Immature natural killer cell (primary cell): ENCODE data around the gene NXPH2. TPM values are rescaled to one million over a fixed set of nuclear protein-coding genes. Genes with fewer than 3 reads are reported as not detected.

Experiments used
- DNase-seq, 3 donors: peaks; one replicate each; pipeline ENCODE4 v3.0.0; 2022; ENCODE audit warnings: mixed read lengths in 1 of 3
- H3K27ac Mint-ChIP-seq, 6 donors: one replicate each; pipeline ENCODE4 v1.8.0; 2020; ENCODE audit warnings: mixed read lengths in 6 of 6, mild to moderate bottlenecking in 5 of 6, inconsistent platforms in 4 of 6, moderate library complexity in 3 of 6
- H3K27me3 Mint-ChIP-seq, 3 donors: one replicate each; pipeline ENCODE4 v1.8.0; 2020 to 2021; ENCODE audit warnings: low read depth in 3 of 3, mild to moderate bottlenecking in 3 of 3, mixed read lengths in 3 of 3, moderate library complexity in 3 of 3, inconsistent platforms in 1 of 3
- H3K36me3 Mint-ChIP-seq, 3 donors: one replicate each; pipeline ENCODE4 v1.8.0; 2020; ENCODE audit warnings: mixed read lengths in 3 of 3, inconsistent platforms in 2 of 3, mild to moderate bottlenecking in 2 of 3
- H3K4me1 Mint-ChIP-seq, 2 donors: one replicate each; pipeline ENCODE4 v1.8.0; 2020; ENCODE audit warnings: inconsistent platforms in 2 of 2, mild to moderate bottlenecking in 2 of 2, mixed read lengths in 2 of 2, moderate library complexity in 1 of 2
- H3K4me3 Mint-ChIP-seq, 5 donors: one replicate each; pipeline ENCODE4 v1.8.0; 2020; ENCODE audit warnings: mild to moderate bottlenecking in 5 of 5, mixed read lengths in 5 of 5, inconsistent platforms in 3 of 5, moderate library complexity in 3 of 5
- H3K9me3 Mint-ChIP-seq, 6 donors: one replicate each; pipeline ENCODE4 v1.8.0; 2020; ENCODE audit warnings: mild to moderate bottlenecking in 6 of 6, mixed read lengths in 6 of 6, inconsistent platforms in 4 of 6, moderate library complexity in 3 of 6
- polyA plus RNA-seq, 3 donors: library from polyadenylated mRNA; unstranded; fragments of 300-500 nt; fragmentation: Illumina TruSeq; gene quantifications; one replicate each; pipeline ENCODE4 v1.2.3, GENCODE V29; 2021

The NXPH2 gene
- polyA plus RNA-seq, 3 donors from 2014 or later, result not detected

DNA sequence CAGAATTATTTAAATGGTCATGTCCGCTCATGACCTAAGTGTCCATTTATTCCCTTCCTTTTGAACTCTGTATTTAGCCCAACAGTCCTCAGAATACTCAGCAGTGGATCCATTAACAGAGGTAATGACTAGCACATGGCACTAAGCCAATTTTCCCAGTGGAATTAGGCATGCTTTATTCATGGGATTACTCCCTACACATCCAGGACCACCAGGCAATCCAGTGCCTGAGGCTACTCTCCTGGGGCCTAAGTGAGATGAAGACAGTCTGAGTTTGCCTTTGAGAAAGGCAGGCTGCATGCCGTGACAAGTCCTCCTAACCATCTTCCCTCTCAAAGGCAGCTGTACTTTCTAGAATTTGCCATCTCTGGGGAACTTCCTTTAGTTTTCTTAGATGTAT lies 150.0 kb downstream of the NXPH2 start:
- no peak for DNase-seq
- Mint-ChIP-seq H3K4me3 (no peak overlapping the region), H3K27me3 (peaks cover 2 to 9% (median 4%) of the 10 kb centered on the region in 3 donors), H3K36me3 (no peaks in the 10 kb centered on the region), H3K27ac (no peak overlapping the region), H3K4me1 (no peaks in the 10 kb centered on the region), H3K9me3 (peaks cover 0 to 7% (median 1%) of the 10 kb centered on the region in 6 donors)

GRCh38 chr2:138626148-138626547 lies 154.0 kb downstream of the NXPH2 start:
- H3K4me1 Mint-ChIP-seq, result no peaks in the 10 kb centered on the region
- H3K27me3 Mint-ChIP-seq, result peaks cover 2 to 11% (median 4%) of the 10 kb centered on the region in 3 donors
- H3K9me3 Mint-ChIP-seq, result peaks cover 0 to 2% (median 0%) of the 10 kb centered on the region in 6 donors
- H3K27ac Mint-ChIP-seq, result no peak overlapping the region
- no peak overlapping the region for H3K4me3 Mint-ChIP-seq
- H3K36me3 Mint-ChIP-seq, result no peaks in the 10 kb centered on the region
- no peak for DNase-seq

GRCh38 chr2:138622613-138623012 lies 157.6 kb downstream of the NXPH2 start:
- H3K4me1 Mint-ChIP-seq, result no peaks in the 10 kb centered on the region
- no peak overlapping the region for H3K4me3 Mint-ChIP-seq
- no peak for DNase-seq
- H3K36me3 Mint-ChIP-seq, result no peaks in the 10 kb centered on the region
- H3K27me3 Mint-ChIP-seq, result peaks cover 2 to 8% (median 6%) of the 10 kb centered on the region in 3 donors
- H3K27ac Mint-ChIP-seq, result no peak overlapping the region
- H3K9me3 Mint-ChIP-seq, result no peaks in the 10 kb centered on the region

DNA sequence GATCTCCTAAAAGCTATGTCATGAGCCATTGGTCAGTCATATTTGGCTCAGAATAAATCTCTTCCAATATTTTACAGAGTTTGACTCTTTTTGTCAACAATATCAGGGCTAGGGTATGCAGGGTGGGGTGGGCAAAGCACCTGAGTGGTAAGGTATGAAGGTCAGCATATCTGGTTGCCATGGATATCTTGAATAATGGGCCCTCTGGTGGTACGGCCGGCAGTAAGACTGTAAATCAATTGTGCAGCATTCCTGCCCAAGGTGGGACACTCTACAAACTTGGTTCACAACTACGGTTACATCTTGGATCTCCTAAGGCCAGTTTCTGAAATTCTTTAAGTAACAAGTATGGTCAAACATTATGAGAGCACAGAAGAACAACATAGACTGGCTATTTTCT lies 159.1 kb downstream of the NXPH2 start:
- peaks cover 2 to 6% (median 2%) of the 10 kb centered on the region in 3 donors for H3K27me3 Mint-ChIP-seq
- no peaks in the 10 kb centered on the region for H3K36me3 Mint-ChIP-seq
- H3K27ac Mint-ChIP-seq, result no peak overlapping the region
- H3K9me3 Mint-ChIP-seq, result no peaks in the 10 kb centered on the region
- H3K4me1 Mint-ChIP-seq, result no peaks in the 10 kb centered on the region
- no peak for DNase-seq
- H3K4me3 Mint-ChIP-seq, result no peak overlapping the region

- Mint-ChIP-seq H3K27me3 (peaks cover 0 to 6% (median 2%) of the 10 kb centered on the region in 3 donors), H3K36me3 (no peaks in the 10 kb centered on the region), H3K4me1 (no peaks in the 10 kb centered on the region), H3K4me3 (no peak overlapping the region), H3K9me3 (no peaks in the 10 kb centered on the region), H3K27ac (no peak overlapping the region)
- DNase-seq, result no peak
Measured at GRCh38 chr2:138620431-138620830, 159.8 kb downstream of the NXPH2 start.
